ENCODE data around the gene HPCAL4.

HPCAL4 gene

GRCh38 chr1:39672551-39672947 is 18.7 kb downstream of the HPCAL4 start:
- H3K4me3 ChIP-seq (ENCODE audit: control insufficient read depth, low read depth, low read length): no peak overlapping the region
- DNase-seq (ENCODE audit: low read depth): no peak
- peak; percentile 48 for TF ChIP-seq CTCF (conservative IDR thresholded peaks at IDR 0.05; ENCODE audit: control insufficient read depth, insufficient read depth, low read depth, low read length)

GRCh38 chr1:39671793-39672550 is 19.3 kb downstream of the HPCAL4 start, which contains the start of gene NT5C1A:
NT5C1A (minus strand) TSS chr1:39672107; CDS start chr1:39672038, 69 bp downstream.
- TF ChIP-seq CTCF (conservative IDR thresholded peaks at IDR 0.05; ENCODE audit: control insufficient read depth, insufficient read depth, low read depth, low read length): no peak
- DNase-seq (ENCODE audit: low read depth): no peak
- H3K4me3 ChIP-seq (ENCODE audit: control insufficient read depth, low read depth, low read length): peak within 1 kb of the TSS; percentile 16

GRCh38 chr1:39671433-39671792 is 19.8 kb downstream of the HPCAL4 start:
- no peak for TF ChIP-seq CTCF (conservative IDR thresholded peaks at IDR 0.05; ENCODE audit: control insufficient read depth, insufficient read depth, low read depth, low read length)
- DNase-seq (ENCODE audit: low read depth): no peak
- no peak overlapping the region for H3K4me3 ChIP-seq (ENCODE audit: control insufficient read depth, low read depth, low read length)

- TF ChIP-seq CTCF (conservative IDR thresholded peaks at IDR 0.05; ENCODE audit: control insufficient read depth, insufficient read depth, low read depth, low read length): no peak
- no peak for DNase-seq (ENCODE audit: low read depth)
- no peak overlapping the region for H3K4me3 ChIP-seq (ENCODE audit: control insufficient read depth, low read depth, low read length)
Observed at GRCh38 chr1:39670689-39671088, 20.5 kb downstream of the HPCAL4 start.

GRCh38 chr1:39668894-39669293 is 22.3 kb downstream of the HPCAL4 start:
- TF ChIP-seq CTCF (conservative IDR thresholded peaks at IDR 0.05; ENCODE audit: control insufficient read depth, insufficient read depth, low read depth, low read length): no peak
- DNase-seq (ENCODE audit: low read depth): no peak
- no peak overlapping the region for H3K4me3 ChIP-seq (ENCODE audit: control insufficient read depth, low read depth, low read length)

- no peak for DNase-seq (ENCODE audit: low read depth)
- no peak for TF ChIP-seq CTCF (conservative IDR thresholded peaks at IDR 0.05; ENCODE audit: control insufficient read depth, insufficient read depth, low read depth, low read length)
- H3K4me3 ChIP-seq (ENCODE audit: control insufficient read depth, low read depth, low read length): no peak overlapping the region
Observed at GRCh38 chr1:39668111-39668510, 23.1 kb downstream of the HPCAL4 start.
